Type B pancreatic cell (in vitro differentiated cells): ENCODE measurements around the gene CBX7. TPM values are rescaled to one million over a fixed set of nuclear protein-coding genes. Genes with fewer than 3 reads are reported as not detected.

Experiments
- DNase-seq: peaks from one replicate; pipeline ENCODE4 v3.0.0; 2021; ENCODE audit warnings: mixed read lengths; ENCODE audit not compliant: unreplicated experiment; ENCODE audit errors: extremely low spot score
- H3K27ac Mint-ChIP-seq: 2 replicates; pipeline ENCODE4 v1.8.0; 2021; ENCODE audit warnings: mild to moderate bottlenecking, mixed read lengths
- H3K27me3 Mint-ChIP-seq: 2 replicates; pipeline ENCODE4 v1.8.0; 2021; ENCODE audit warnings: mixed read lengths
- H3K36me3 Mint-ChIP-seq: 2 replicates; pipeline ENCODE4 v1.8.0; 2021; ENCODE audit warnings: mixed read lengths
- H3K4me1 Mint-ChIP-seq: one replicate; pipeline ENCODE4 v1.8.0; 2021; ENCODE audit warnings: mixed read lengths; ENCODE audit not compliant: unreplicated experiment
- H3K4me3 Mint-ChIP-seq: 2 replicates; pipeline ENCODE4 v1.8.0; 2021; ENCODE audit warnings: mild to moderate bottlenecking, mixed read lengths
- H3K9me3 Mint-ChIP-seq: 2 replicates; pipeline ENCODE4 v1.8.0; 2021; ENCODE audit warnings: mixed read lengths
- CTCF ChIP-seq: fragments of 200-600 bp; sonication (generic); conservative IDR thresholded peaks from 2 replicates; pipeline ENCODE4 v1.5.0; 2021; ENCODE audit warnings: antibody characterized with exemption, mild to moderate bottlenecking
- total RNA-seq: library from RNA; stranded (reverse); gene quantifications from 2 replicates; pipeline ENCODE4 v1.2.1, GENCODE V29; 2021; ENCODE audit warnings: low replicate concordance

CBX7 gene
- total RNA-seq, 1 donor from 2014 or later: 4.8 TPM

GRCh38 chr22:39132281-39132680, 20.2 kb downstream of the CBX7 start:
- Mint-ChIP-seq H3K27me3 (no peaks in the 10 kb centered on the region), H3K27ac (no peak overlapping the region), H3K36me3 (no peaks in the 10 kb centered on the region), H3K4me1 (peaks cover 14% of the 10 kb centered on the region), H3K9me3 (no peaks in the 10 kb centered on the region), H3K4me3 (no peak overlapping the region)
- TF ChIP-seq CTCF: no peak
- no peak for DNase-seq

GRCh38 chr22:39130892-39131855, 21.3 kb downstream of the CBX7 start:
- no peaks in the 10 kb centered on the region for H3K9me3 Mint-ChIP-seq
- no peak overlapping the region for H3K4me3 Mint-ChIP-seq
- TF ChIP-seq CTCF: peak; percentile 37
- H3K27me3 Mint-ChIP-seq: no peaks in the 10 kb centered on the region
- no peaks in the 10 kb centered on the region for H3K36me3 Mint-ChIP-seq
- no peak overlapping the region for H3K27ac Mint-ChIP-seq
- DNase-seq: no peak
- peaks cover 14% of the 10 kb centered on the region for H3K4me1 Mint-ChIP-seq

- no peak for TF ChIP-seq CTCF
- H3K4me3 Mint-ChIP-seq: no peak overlapping the region
- H3K36me3 Mint-ChIP-seq: no peaks in the 10 kb centered on the region
- H3K4me1 Mint-ChIP-seq: peaks cover 12% of the 10 kb centered on the region
- H3K27me3 Mint-ChIP-seq: no peaks in the 10 kb centered on the region
- no peak for DNase-seq
- no peaks in the 10 kb centered on the region for H3K9me3 Mint-ChIP-seq
- no peak overlapping the region for H3K27ac Mint-ChIP-seq
Measured at GRCh38 chr22:39130152-39130704, 22.3 kb downstream of the CBX7 start.

GRCh38 chr22:39129746-39130145, 22.7 kb downstream of the CBX7 start:
- no peak overlapping the region for H3K27ac Mint-ChIP-seq
- H3K9me3 Mint-ChIP-seq: no peaks in the 10 kb centered on the region
- DNase-seq: no peak
- H3K4me1 Mint-ChIP-seq: peaks cover 8% of the 10 kb centered on the region
- no peak overlapping the region for H3K4me3 Mint-ChIP-seq
- no peaks in the 10 kb centered on the region for H3K36me3 Mint-ChIP-seq
- H3K27me3 Mint-ChIP-seq: no peaks in the 10 kb centered on the region
- TF ChIP-seq CTCF: no peak

GRCh38 chr22:39129081-39129480, 23.4 kb downstream of the CBX7 start:
- H3K9me3 Mint-ChIP-seq: no peaks in the 10 kb centered on the region
- DNase-seq: no peak
- TF ChIP-seq CTCF: no peak
- H3K4me3 Mint-ChIP-seq: no peak overlapping the region
- H3K27ac Mint-ChIP-seq: no peak overlapping the region
- no peaks in the 10 kb centered on the region for H3K27me3 Mint-ChIP-seq
- H3K36me3 Mint-ChIP-seq: no peaks in the 10 kb centered on the region
- H3K4me1 Mint-ChIP-seq: peaks cover 13% of the 10 kb centered on the region
